Sigmoid colon (tissue), 4 donors: Measurements from ENCODE around the gene ZNG1B.
"Not testable (repeated sequence)": the region's sequence is repeated elsewhere in the genome, so short reads cannot be mapped to it uniquely, and the experiment has no call there.

Source experiments
- CTCF ChIP-seq, 4 experiments: fragments of 450-650 bp in 3 of 4; fragments of 200-600 bp in 1 of 4; IDR thresholded peaks; one replicate each; pipeline ENCODE4 v1.5.1; 2016 to 2019; ENCODE audit warnings: antibody characterized with exemption in 4 of 4, mild to moderate bottlenecking in 3 of 4, moderate library complexity in 2 of 4
- EP300 ChIP-seq, 4 donors: sonication (generic); formaldehyde crosslinking; IDR thresholded peaks; one replicate each; pipeline ENCODE4 v1.6.1; 2017; ENCODE audit warnings: antibody characterized with exemption in 4 of 4
- POLR2A ChIP-seq, 2 donors: fragments of 450-650 bp; IDR thresholded peaks; one replicate each; pipeline ENCODE4 v1.6.1; 2016; ENCODE audit warnings: antibody characterized with exemption in 2 of 2, mild to moderate bottlenecking in 2 of 2, moderate library complexity in 2 of 2
- POLR2AphosphoS5 ChIP-seq, 4 donors: sonication (generic); formaldehyde crosslinking; IDR thresholded peaks; one replicate each; pipeline ENCODE4 v1.6.1; 2017; ENCODE audit warnings: antibody characterized with exemption in 4 of 4

GRCh38 chr2:113499886-113500722, 62.6 kb downstream of the ZNG1B start:
- TF ChIP-seq CTCF, POLR2A, POLR2AphosphoS5, EP300 (IDR thresholded peaks at IDR 0.05): not testable (repeated sequence)
